ENCODE measurements around the gene ANO5.

ANO5 gene

GRCh38 chr11:22192289-22192641 is 620 bp upstream of the ANO5 start:
- H3K9me3 ChIP-seq = no peaks in the 10 kb centered on the region
- H3K27ac ChIP-seq = no peak overlapping the region
- no peaks in the 10 kb centered on the region for H3K36me3 ChIP-seq
- H3K4me3 ChIP-seq (ENCODE audit: low read depth in 1 of 2, low read length in 1 of 2) = peak overlapping the region in 1 of 2 experiments; percentile 35
- no peak for TF ChIP-seq CTCF (IDR thresholded peaks at IDR 0.05)
- peaks cover 51% of the 10 kb centered on the region for H3K27me3 ChIP-seq
- peaks cover 0 to 18% of the 10 kb centered on the region in 2 experiments for H3K4me1 ChIP-seq (ENCODE audit: control insufficient read depth in 1 of 2, insufficient read depth in 1 of 2, low read depth in 1 of 2, low read length in 1 of 2)

GRCh38 chr11:22193348-22194051 is 615 bp downstream of the ANO5 start:
- peaks cover 0 to 18% of the 10 kb centered on the region in 2 experiments for H3K4me1 ChIP-seq (ENCODE audit: control insufficient read depth in 1 of 2, insufficient read depth in 1 of 2, low read depth in 1 of 2, low read length in 1 of 2)
- no peaks in the 10 kb centered on the region for H3K36me3 ChIP-seq
- H3K4me3 ChIP-seq (ENCODE audit: low read depth in 1 of 2, low read length in 1 of 2) = peak overlapping the region in 1 of 2 experiments; percentile 35
- TF ChIP-seq CTCF (IDR thresholded peaks at IDR 0.05) = no peak
- H3K27me3 ChIP-seq = peaks cover 51% of the 10 kb centered on the region
- no peaks in the 10 kb centered on the region for H3K9me3 ChIP-seq
- no peak overlapping the region for H3K27ac ChIP-seq

GRCh38 chr11:22194306-22194705 is 1.4 kb downstream of the ANO5 start:
- no peak overlapping the region for H3K27ac ChIP-seq
- TF ChIP-seq CTCF (IDR thresholded peaks at IDR 0.05) = no peak
- peaks cover 51% of the 10 kb centered on the region for H3K27me3 ChIP-seq
- no peaks in the 10 kb centered on the region for H3K36me3 ChIP-seq
- no peaks in the 10 kb centered on the region for H3K9me3 ChIP-seq
- peaks cover 0 to 18% of the 10 kb centered on the region in 2 experiments for H3K4me1 ChIP-seq (ENCODE audit: control insufficient read depth in 1 of 2, insufficient read depth in 1 of 2, low read depth in 1 of 2, low read length in 1 of 2)
- no peak overlapping the region for H3K4me3 ChIP-seq (ENCODE audit: low read depth in 1 of 2, low read length in 1 of 2)

- H3K27ac ChIP-seq = no peak overlapping the region
- TF ChIP-seq CTCF (IDR thresholded peaks at IDR 0.05) = no peak
- H3K27me3 ChIP-seq = peaks cover 51% of the 10 kb centered on the region
- H3K4me1 ChIP-seq (ENCODE audit: control insufficient read depth in 1 of 2, insufficient read depth in 1 of 2, low read depth in 1 of 2, low read length in 1 of 2) = peaks cover 0 to 18% of the 10 kb centered on the region in 2 experiments
- no peak overlapping the region for H3K4me3 ChIP-seq (ENCODE audit: low read depth in 1 of 2, low read length in 1 of 2)
- H3K9me3 ChIP-seq = no peaks in the 10 kb centered on the region
- no peaks in the 10 kb centered on the region for H3K36me3 ChIP-seq
These were observed 2.0 kb downstream of the ANO5 start for GRCh38 chr11:22194907-22195306.

- Histone ChIP-seq H3K4me3 (ENCODE audit: low read depth in 1 of 2, low read length in 1 of 2) (no peak overlapping the region), H3K9me3 (no peaks in the 10 kb centered on the region), H3K4me1 (ENCODE audit: control insufficient read depth in 1 of 2, insufficient read depth in 1 of 2, low read depth in 1 of 2, low read length in 1 of 2) (peaks cover 0 to 16% of the 10 kb centered on the region in 2 experiments), H3K27ac (no peak overlapping the region), H3K36me3 (no peaks in the 10 kb centered on the region), H3K27me3 (peaks cover 33% of the 10 kb centered on the region)
- no peak for TF ChIP-seq CTCF (IDR thresholded peaks at IDR 0.05)
These were observed 4.5 kb downstream of the ANO5 start for GRCh38 chr11:22197139-22198005.

All from neutrophil (primary cell).